HepG2 (cell line): Measurements from ENCODE around the gene CAMK2A. TPM values are rescaled to one million over a fixed set of nuclear protein-coding genes. Genes with fewer than 3 reads are reported as not detected.

Experiments used
- ATAC-seq: fragments of 200-7000 bp; cut with Tn5 transposase; 3 replicates; pipeline ENCODE4 v1.9.1; 2020; ENCODE audit warnings: mild to moderate bottlenecking, moderate library complexity
- BruUV-seq: library from RNA; stranded (reverse); fragments of 400-500 nt; replicated peaks from 2 replicates; lab custom pipeline; 2021; lab: Mats Ljungman, UMichigan
- CTCF ChIA-PET: fragments of 300-600 bp; formaldehyde crosslinking; extraction: SDS; loops from one replicate; lab custom pipeline; 2021; ENCODE audit warnings: low total read pairs, inconsistent platforms, low intra/inter-chr PET ratio; lab: Yijun Ruan, JAX
- POLR2A ChIA-PET: fragments of 350-600 bp; sonication (Branson Sonifier 250); formaldehyde crosslinking; loops from one replicate; lab custom pipeline; 2020; ENCODE audit warnings: antibody characterized with exemption, inconsistent platforms; lab: Yijun Ruan, JAX
- DNase-seq: peaks from one replicate; pipeline ENCODE4 v3.0.0-alpha.2; 2015; ENCODE audit warnings: low spot score
- FAIRE-seq: peaks from 3 replicates; lab custom pipeline; 2011; peaks lifted over from hg19 to GRCh38; lab: Jason Lieb, UNC
- H2AFZ ChIP-seq: one replicate; pipeline ENCODE4 v1.6.1; 2011; ENCODE audit warnings: low read length, inconsistent platforms
- H3K27ac ChIP-seq: fragments of 300-600 bp; 3 replicates; pipeline ENCODE4 v1.8.0; 2011; ENCODE audit warnings: mixed run types, mild to moderate bottlenecking, mixed read lengths, low read length, inconsistent platforms; ENCODE audit not compliant: insufficient read depth; ENCODE audit errors: extremely low read length
- H3K27me3 ChIP-seq, 2 experiments: fragments of 200-600 bp in 1 of 2; 2 replicates in 1 of 2; 3 replicates in 1 of 2; pipeline versions ENCODE4 v1.6.0 to v1.8.0; 2011; ENCODE audit warnings: low read length in 2 of 2, mild to moderate bottlenecking in 2 of 2, moderate library complexity in 2 of 2, inconsistent platforms in 1 of 2; ENCODE audit not compliant: insufficient read depth in 2 of 2, control insufficient read depth in 1 of 2
- H3K36me3 ChIP-seq, 2 experiments: fragments of 200-600 bp in 1 of 2; replicated peaks in 1 of 2; 2 replicates in 1 of 2; 3 replicates in 1 of 2; pipeline versions ENCODE4 v1.5.1 to v1.8.0; 2011; ENCODE audit warnings: low read length in 2 of 2, inconsistent platforms in 1 of 2; ENCODE audit not compliant: insufficient read depth in 2 of 2, control insufficient read depth in 1 of 2
- H3K4me1 ChIP-seq: 2 replicates; pipeline ENCODE4 v1.5.1; 2012; ENCODE audit warnings: low read length, inconsistent platforms; ENCODE audit not compliant: insufficient read depth
- H3K4me2 ChIP-seq: 2 replicates; pipeline ENCODE4 v1.6.0; 2011; ENCODE audit warnings: low read depth, low read length, inconsistent platforms
- H3K4me3 ChIP-seq, 3 experiments: fragments of 200-600 bp in 1 of 3; sonication (generic), shearing (Covaris generic) in 1 of 3; replicated peaks in 1 of 3; 2 replicates each; pipeline ENCODE4 v1.5.1; 2011 to 2016; ENCODE audit warnings: low read length in 3 of 3, inconsistent platforms in 2 of 3, low read depth in 2 of 3, mild to moderate bottlenecking in 2 of 3, control low read depth in 1 of 3, mixed read lengths in 1 of 3; ENCODE audit not compliant: insufficient read depth in 1 of 3
- H3K79me2 ChIP-seq: one replicate; pipeline ENCODE4 v1.6.1; 2011; ENCODE audit warnings: low read length, inconsistent platforms; ENCODE audit not compliant: insufficient read depth
- H3K9ac ChIP-seq: 2 replicates; pipeline ENCODE4 v1.6.0; 2011; ENCODE audit warnings: mild to moderate bottlenecking, low read depth, low read length, inconsistent platforms; ENCODE audit not compliant: insufficient read depth
- H3K9me3 ChIP-seq: 2 replicates; pipeline ENCODE4 v1.5.1; 2012; ENCODE audit warnings: mild to moderate bottlenecking, low read length
- H4K20me1 ChIP-seq: 2 replicates; pipeline ENCODE4 v1.6.0; 2011; ENCODE audit warnings: inconsistent platforms, mild to moderate bottlenecking, low read length, moderate library complexity; ENCODE audit not compliant: insufficient read depth
- BATF2 ChIP-seq: sonication (generic); formaldehyde crosslinking; IDR thresholded peaks from 2 replicates; pipeline ENCODE4 v1.8.0; 2022; ENCODE audit warnings: mild to moderate bottlenecking, missing genetic modification reagents, moderate library complexity
- FOXA1 ChIP-seq, 2 experiments: fragments of 450-650 bp in 1 of 2; sonication (generic) in 1 of 2; formaldehyde crosslinking in 1 of 2; IDR thresholded peaks; 2 replicates each; pipeline versions ENCODE4 v1.4.0 to v1.6.1; 2016 to 2020; ENCODE audit warnings: missing genetic modification reagents in 1 of 2
- GFI1 ChIP-seq: sonication (generic); formaldehyde crosslinking; IDR thresholded peaks from 2 replicates; pipeline ENCODE4 v1.5.0; 2020; ENCODE audit warnings: missing genetic modification reagents, mild to moderate bottlenecking, borderline replicate concordance
- MTA1 ChIP-seq: sonication (generic); formaldehyde crosslinking; IDR thresholded peaks from 2 replicates; pipeline ENCODE4 v1.4.0; 2020; ENCODE audit warnings: missing genetic modification reagents, mild to moderate bottlenecking, borderline replicate concordance
- MYNN ChIP-seq: sonication (generic); formaldehyde crosslinking; IDR thresholded peaks from 2 replicates; pipeline ENCODE4 v1.4.0; 2020; ENCODE audit warnings: mild to moderate bottlenecking, low read depth, missing genetic modification reagents
- PHB2 ChIP-seq: fragments of 450-650 bp; IDR thresholded peaks from 2 replicates; pipeline ENCODE4 v1.6.1; 2018; ENCODE audit not compliant: partially characterized antibody
- RXRA ChIP-seq: sonication (generic); formaldehyde crosslinking; IDR thresholded peaks from 2 replicates; pipeline ENCODE4 v1.5.1; 2020; ENCODE audit warnings: missing genetic modification reagents
- ZNF343 ChIP-seq: sonication (generic); formaldehyde crosslinking; IDR thresholded peaks from 2 replicates; pipeline ENCODE4 v1.4.0; 2020; ENCODE audit warnings: mild to moderate bottlenecking, missing genetic modification reagents
- ZNF501 ChIP-seq: sonication (generic); formaldehyde crosslinking; IDR thresholded peaks from 2 replicates; pipeline ENCODE4 v1.5.1; 2020; ENCODE audit warnings: mild to moderate bottlenecking, moderate library complexity, missing genetic modification reagents
- ZNF530 ChIP-seq: sonication (generic); formaldehyde crosslinking; IDR thresholded peaks from 2 replicates; pipeline ENCODE4 v1.5.0; 2020; ENCODE audit warnings: low read depth, mild to moderate bottlenecking, missing genetic modification reagents
- ZNF670 ChIP-seq: sonication (generic); formaldehyde crosslinking; IDR thresholded peaks from 2 replicates; pipeline ENCODE4 v1.8.0; 2022; ENCODE audit warnings: mild to moderate bottlenecking, missing genetic modification reagents, borderline replicate concordance
- ZNF878 ChIP-seq: sonication (generic); formaldehyde crosslinking; IDR thresholded peaks from 2 replicates; pipeline ENCODE4 v1.8.1; 2023; ENCODE audit warnings: mild to moderate bottlenecking, missing genetic modification reagents, moderate library complexity
- WGBS: methylation state at CpG from one replicate; pipeline ENCODE4 v1.1.6; 2017; ENCODE audit warnings: low lambda C conversion rate; 5-methylcytosine and 5-hydroxymethylcytosine counted together
- in situ Hi-C: cut with HindIII; loops from 2 replicates; pipeline ENCODE4 v1.10.0; 2017; ENCODE audit warnings: low pct_unique_long_range_greater_than_20kb; ENCODE audit not compliant: extremely low pct_ligation_motif_present
- intact Hi-C: fragments of 100-400 bp; cut with micrococcal nuclease; formaldehyde crosslinking; loops from one replicate; pipeline ENCODE4 v1.10.0; 2022; ENCODE audit not compliant: unreplicated experiment
- polyA plus RNA-seq, 8 experiments: library from polyadenylated mRNA; depleted of rRNA in 3 of 8; stranded (reverse) in 7 of 8; unstranded in 1 of 8; fragments of >200 nt; fragmentation: Illumina TruSeq in 4 of 8; extraction: Trizol in 4 of 8; gene quantifications; 2 replicates each; pipeline versions ENCODE4 v1.2.1 to v1.2.3, GENCODE V29; 2011 to 2016; ENCODE audit warnings: low read depth in 4 of 8, missing spikeins in 1 of 8, mixed read lengths in 1 of 8; ENCODE audit not compliant: insufficient read depth in 1 of 8
- total RNA-seq, 5 experiments: library from RNA; depleted of rRNA; stranded (reverse); fragments of >200 nt; fragmentation: Illumina TruSeq; extraction: Trizol; gene quantifications; 2 replicates each; pipeline ENCODE4 v1.2.3, GENCODE V29; 2016; ENCODE audit warnings: low read depth in 1 of 5
- TF ChIP-seq, protein P1 (sequence below): sonication (generic); formaldehyde crosslinking; IDR thresholded peaks from 2 replicates; pipeline ENCODE4 v1.4.0; 2020; ENCODE audit warnings: missing genetic modification reagents
- TF ChIP-seq, protein P2 (sequence below): sonication (generic); formaldehyde crosslinking; IDR thresholded peaks from 2 replicates; pipeline ENCODE4 v1.5.0; 2020; ENCODE audit warnings: mild to moderate bottlenecking, missing genetic modification reagents
- TF ChIP-seq, protein P3 (sequence below): sonication (generic); formaldehyde crosslinking; IDR thresholded peaks from 2 replicates; pipeline ENCODE4 v1.5.0; 2020; ENCODE audit warnings: missing genetic modification reagents
- TF ChIP-seq, protein P4 (sequence below): fragments of 450-650 bp; IDR thresholded peaks from 2 replicates; pipeline ENCODE4 v1.6.1; 2017

The CAMK2A gene
- total and polyA plus RNA-seq, 2 of the 13 experiments (the other 11 are each of a cell fraction or from before 2014, with no cell fraction given), result 0.11 TPM; not detected in 1

GRCh38 chr5:150184006-150184405 lies 105.6 kb downstream of the CAMK2A start (continued):
- no peak for TF ChIP-seq BATF2 (CRISPR knock-in tag)

- DNase-seq (no peak), FAIRE-seq (no peak), ATAC-seq (no peak)
- Histone ChIP-seq H4K20me1 (no peaks in the 10 kb centered on the region), H3K4me1 (peaks cover 37% of the 10 kb centered on the region), H3K4me2 (no peak overlapping the region), H3K27ac (no peak overlapping the region), H3K9me3 (no peaks in the 10 kb centered on the region), H3K4me3 (no peak overlapping the region), H2AFZ (no peak overlapping the region), H3K27me3 (peaks cover 4 to 9% of the 10 kb centered on the region in 2 experiments; a peak in 4 of 5 replicates), H3K79me2 (no peaks in the 10 kb centered on the region), H3K9ac (no peak overlapping the region), H3K36me3 (no peaks in the 10 kb centered on the region)
- in situ Hi-C loops (no loop called here), intact Hi-C loops (no loop called here)
- no TSS peak for BruUV-seq
- CTCF ChIA-PET, result no interaction called here
- WGBS, result 87% methylated on average over 9 of the region's 12 CpGs
- POLR2A ChIA-PET, result no interaction called here
- TF ChIP-seq ZNF501 (CRISPR knock-in tag), result no peak
- TF ChIP-seq PHB2, result no peak
- TF ChIP-seq ZNF670 (CRISPR knock-in tag), result no peak
- TF ChIP-seq, protein P1, sequence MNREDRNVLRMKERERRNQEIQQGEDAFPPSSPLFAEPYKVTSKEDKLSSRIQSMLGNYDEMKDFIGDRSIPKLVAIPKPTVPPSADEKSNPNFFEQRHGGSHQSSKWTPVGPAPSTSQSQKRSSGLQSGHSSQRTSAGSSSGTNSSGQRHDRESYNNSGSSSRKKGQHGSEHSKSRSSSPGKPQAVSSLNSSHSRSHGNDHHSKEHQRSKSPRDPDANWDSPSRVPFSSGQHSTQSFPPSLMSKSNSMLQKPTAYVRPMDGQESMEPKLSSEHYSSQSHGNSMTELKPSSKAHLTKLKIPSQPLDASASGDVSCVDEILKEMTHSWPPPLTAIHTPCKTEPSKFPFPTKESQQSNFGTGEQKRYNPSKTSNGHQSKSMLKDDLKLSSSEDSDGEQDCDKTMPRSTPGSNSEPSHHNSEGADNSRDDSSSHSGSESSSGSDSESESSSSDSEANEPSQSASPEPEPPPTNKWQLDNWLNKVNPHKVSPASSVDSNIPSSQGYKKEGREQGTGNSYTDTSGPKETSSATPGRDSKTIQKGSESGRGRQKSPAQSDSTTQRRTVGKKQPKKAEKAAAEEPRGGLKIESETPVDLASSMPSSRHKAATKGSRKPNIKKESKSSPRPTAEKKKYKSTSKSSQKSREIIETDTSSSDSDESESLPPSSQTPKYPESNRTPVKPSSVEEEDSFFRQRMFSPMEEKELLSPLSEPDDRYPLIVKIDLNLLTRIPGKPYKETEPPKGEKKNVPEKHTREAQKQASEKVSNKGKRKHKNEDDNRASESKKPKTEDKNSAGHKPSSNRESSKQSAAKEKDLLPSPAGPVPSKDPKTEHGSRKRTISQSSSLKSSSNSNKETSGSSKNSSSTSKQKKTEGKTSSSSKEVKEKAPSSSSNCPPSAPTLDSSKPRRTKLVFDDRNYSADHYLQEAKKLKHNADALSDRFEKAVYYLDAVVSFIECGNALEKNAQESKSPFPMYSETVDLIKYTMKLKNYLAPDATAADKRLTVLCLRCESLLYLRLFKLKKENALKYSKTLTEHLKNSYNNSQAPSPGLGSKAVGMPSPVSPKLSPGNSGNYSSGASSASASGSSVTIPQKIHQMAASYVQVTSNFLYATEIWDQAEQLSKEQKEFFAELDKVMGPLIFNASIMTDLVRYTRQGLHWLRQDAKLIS (CRISPR knock-in tag), result no peak
- TF ChIP-seq, protein P2, sequence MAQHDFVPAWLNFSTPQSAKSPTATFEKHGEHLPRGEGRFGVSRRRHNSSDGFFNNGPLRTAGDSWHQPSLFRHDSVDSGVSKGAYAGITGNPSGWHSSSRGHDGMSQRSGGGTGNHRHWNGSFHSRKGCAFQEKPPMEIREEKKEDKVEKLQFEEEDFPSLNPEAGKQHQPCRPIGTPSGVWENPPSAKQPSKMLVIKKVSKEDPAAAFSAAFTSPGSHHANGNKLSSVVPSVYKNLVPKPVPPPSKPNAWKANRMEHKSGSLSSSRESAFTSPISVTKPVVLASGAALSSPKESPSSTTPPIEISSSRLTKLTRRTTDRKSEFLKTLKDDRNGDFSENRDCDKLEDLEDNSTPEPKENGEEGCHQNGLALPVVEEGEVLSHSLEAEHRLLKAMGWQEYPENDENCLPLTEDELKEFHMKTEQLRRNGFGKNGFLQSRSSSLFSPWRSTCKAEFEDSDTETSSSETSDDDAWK (CRISPR knock-in tag), result no peak
- TF ChIP-seq, protein P3, sequence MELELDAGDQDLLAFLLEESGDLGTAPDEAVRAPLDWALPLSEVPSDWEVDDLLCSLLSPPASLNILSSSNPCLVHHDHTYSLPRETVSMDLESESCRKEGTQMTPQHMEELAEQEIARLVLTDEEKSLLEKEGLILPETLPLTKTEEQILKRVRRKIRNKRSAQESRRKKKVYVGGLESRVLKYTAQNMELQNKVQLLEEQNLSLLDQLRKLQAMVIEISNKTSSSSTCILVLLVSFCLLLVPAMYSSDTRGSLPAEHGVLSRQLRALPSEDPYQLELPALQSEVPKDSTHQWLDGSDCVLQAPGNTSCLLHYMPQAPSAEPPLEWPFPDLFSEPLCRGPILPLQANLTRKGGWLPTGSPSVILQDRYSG, result no peak
- TF ChIP-seq ZNF878 (CRISPR knock-in tag), result no peak
- TF ChIP-seq MYNN (CRISPR knock-in tag), result no peak
- TF ChIP-seq FOXA1 (IDR thresholded peaks at IDR 0.05), result no peak
- TF ChIP-seq FOXA1 (CRISPR knock-in tag; IDR thresholded peaks at IDR 0.05), result no peak
- no peak for TF ChIP-seq ZNF530
- no peak for TF ChIP-seq GFI1
- TF ChIP-seq, protein P4, sequence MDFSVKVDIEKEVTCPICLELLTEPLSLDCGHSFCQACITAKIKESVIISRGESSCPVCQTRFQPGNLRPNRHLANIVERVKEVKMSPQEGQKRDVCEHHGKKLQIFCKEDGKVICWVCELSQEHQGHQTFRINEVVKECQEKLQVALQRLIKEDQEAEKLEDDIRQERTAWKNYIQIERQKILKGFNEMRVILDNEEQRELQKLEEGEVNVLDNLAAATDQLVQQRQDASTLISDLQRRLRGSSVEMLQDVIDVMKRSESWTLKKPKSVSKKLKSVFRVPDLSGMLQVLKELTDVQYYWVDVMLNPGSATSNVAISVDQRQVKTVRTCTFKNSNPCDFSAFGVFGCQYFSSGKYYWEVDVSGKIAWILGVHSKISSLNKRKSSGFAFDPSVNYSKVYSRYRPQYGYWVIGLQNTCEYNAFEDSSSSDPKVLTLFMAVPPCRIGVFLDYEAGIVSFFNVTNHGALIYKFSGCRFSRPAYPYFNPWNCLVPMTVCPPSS, result no peak
- no peak for TF ChIP-seq MTA1 (CRISPR knock-in tag)
- TF ChIP-seq RXRA (CRISPR knock-in tag), result no peak
- TF ChIP-seq ZNF343, result no peak
These were observed 106.1 kb downstream of the CAMK2A start for GRCh38 chr5:150183436-150183835.
